Smooth muscle cell (in vitro differentiated cells): Measurements from ENCODE around the gene RELL1. TPM values are rescaled to one million over a fixed set of nuclear protein-coding genes. Genes with fewer than 3 reads are reported as not detected.

Experiments
- DNase-seq: peaks from one replicate; lab custom pipeline; 2025; ENCODE audit not compliant: unreplicated experiment; lab: John Stamatoyannopoulos, UW
- H2AFZ ChIP-seq: fragments of 200-600 bp; sonication (generic); 2 replicates; pipeline ENCODE4 v1.6.0; 2016; ENCODE audit warnings: antibody characterized with exemption, low read depth, mild to moderate bottlenecking
- H3F3A ChIP-seq: fragments of 200-600 bp; sonication (generic); 2 replicates; pipeline ENCODE4 v1.6.0; 2017; ENCODE audit warnings: antibody characterized with exemption, low read depth
- H3K27ac ChIP-seq: fragments of 200-600 bp; sonication (generic); 2 replicates; pipeline ENCODE4 v1.5.1; 2016; ENCODE audit warnings: low read depth, mild to moderate bottlenecking
- H3K27me3 ChIP-seq: fragments of 200-600 bp; sonication (generic); 2 replicates; pipeline ENCODE4 v1.6.1; 2016; ENCODE audit warnings: low read depth, mild to moderate bottlenecking
- H3K36me3 ChIP-seq: fragments of 200-600 bp; sonication (generic); 2 replicates; pipeline ENCODE4 v1.5.1; 2016; ENCODE audit warnings: low read depth
- H3K4me1 ChIP-seq: fragments of 200-600 bp; sonication (generic); 2 replicates; pipeline ENCODE4 v1.5.1; 2016; ENCODE audit warnings: low read depth
- H3K4me2 ChIP-seq: fragments of 200-600 bp; sonication (generic); 2 replicates; pipeline ENCODE4 v1.6.0; 2016; ENCODE audit warnings: mild to moderate bottlenecking
- H3K4me3 ChIP-seq: fragments of 200-600 bp; sonication (generic); 2 replicates; pipeline ENCODE4 v1.5.1; 2016; ENCODE audit warnings: mild to moderate bottlenecking
- H3K79me2 ChIP-seq: fragments of 200-600 bp; sonication (generic); 2 replicates; pipeline ENCODE4 v1.6.0; 2016; ENCODE audit warnings: low read depth, mild to moderate bottlenecking
- H3K9ac ChIP-seq: fragments of 200-600 bp; sonication (generic); 2 replicates; pipeline ENCODE4 v1.6.0; 2016; ENCODE audit warnings: low read depth
- H3K9me3 ChIP-seq: fragments of 200-600 bp; sonication (generic); replicated peaks from 2 replicates; pipeline ENCODE4 v1.5.1; 2016; ENCODE audit warnings: low read depth
- H4K20me1 ChIP-seq: fragments of 200-600 bp; sonication (generic); 2 replicates; pipeline ENCODE4 v1.6.0; 2016; ENCODE audit warnings: low read depth
- CTCF ChIP-seq: fragments of 200-600 bp; sonication (generic); IDR thresholded peaks from 2 replicates; pipeline ENCODE4 v1.5.1; 2017; ENCODE audit warnings: borderline replicate concordance, mild to moderate bottlenecking, antibody characterized with exemption; ENCODE audit not compliant: insufficient read depth, poor library complexity, severe bottlenecking
- WGBS: methylation state at CpG from one replicate; pipeline ENCODE4 v1.1.7; 2016; ENCODE audit warnings: low lambda C conversion rate; 5-methylcytosine and 5-hydroxymethylcytosine counted together
- polyA plus RNA-seq: library from polyadenylated mRNA; unstranded; fragments of >200 nt; fragmentation: Nextera tagmentation; extraction: Ambion mirVana; gene quantifications from 2 replicates; pipeline ENCODE4 v1.2.1, GENCODE V29; 2016
- total RNA-seq: library from RNA; depleted of rRNA; stranded (reverse); fragments of >200 nt; gene quantifications from 2 replicates; pipeline ENCODE4 v1.2.3, GENCODE V29; 2014

RELL1 gene
- total and polyA plus RNA-seq, 2 experiments from 2014 or later = 3.5 to 36.3 TPM

- no peaks in the 10 kb centered on the region for H3K79me2 ChIP-seq
- no peak overlapping the region for H3K9ac ChIP-seq
- no peaks in the 10 kb centered on the region for H3K4me1 ChIP-seq
- TF ChIP-seq CTCF = no peak
- no peaks in the 10 kb centered on the region for H3F3A ChIP-seq
- H4K20me1 ChIP-seq = no peaks in the 10 kb centered on the region
- DNase-seq = no peak
- no peak overlapping the region for H2AFZ ChIP-seq
- H3K27ac ChIP-seq = no peak overlapping the region
- no peaks in the 10 kb centered on the region for H3K36me3 ChIP-seq
- H3K4me2 ChIP-seq = no peak overlapping the region
- no peaks in the 10 kb centered on the region for H3K27me3 ChIP-seq
- no peaks in the 10 kb centered on the region for H3K9me3 ChIP-seq
- 94% methylated on average over 6 of the region's 6 CpGs for WGBS
- H3K4me3 ChIP-seq = no peak overlapping the region
Observed at GRCh38 chr4:37733240-37733867, 47.2 kb upstream of the RELL1 start.

GRCh38 chr4:37732526-37733186 is 46.5 kb upstream of the RELL1 start:
- Histone ChIP-seq H3K4me2 (no peak overlapping the region), H3K4me3 (no peak overlapping the region), H3K9me3 (no peaks in the 10 kb centered on the region), H4K20me1 (no peaks in the 10 kb centered on the region), H3K27me3 (no peaks in the 10 kb centered on the region), H3K36me3 (no peaks in the 10 kb centered on the region), H3F3A (no peaks in the 10 kb centered on the region), H2AFZ (no peak overlapping the region), H3K4me1 (no peaks in the 10 kb centered on the region), H3K9ac (no peak overlapping the region), H3K27ac (no peak overlapping the region), H3K79me2 (no peaks in the 10 kb centered on the region)
- no peak for TF ChIP-seq CTCF
- no peak for DNase-seq
- 95% methylated on average over 5 of the region's 5 CpGs for WGBS

DNA sequence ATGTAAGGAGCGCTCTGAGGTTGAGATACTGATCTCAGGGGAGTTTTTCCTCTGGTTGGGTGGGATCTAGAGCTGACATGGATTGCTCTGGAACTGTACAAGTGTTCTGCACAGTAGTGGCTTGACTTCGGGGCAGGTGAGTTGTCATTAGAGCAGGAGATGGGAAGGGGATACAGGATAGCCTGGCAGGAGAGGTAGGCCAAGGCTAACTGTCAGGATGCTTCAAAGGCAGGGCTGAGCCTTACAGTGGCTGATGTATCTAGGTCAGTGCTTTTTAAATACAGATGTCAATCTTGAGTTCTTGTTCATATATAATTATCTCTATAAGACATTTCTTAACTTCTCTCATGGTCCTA is 43.5 kb upstream of the RELL1 start:
- Histone ChIP-seq H3K36me3 (no peaks in the 10 kb centered on the region), H4K20me1 (no peaks in the 10 kb centered on the region), H3K9ac (no peak overlapping the region), H3K4me3 (no peak overlapping the region), H3K9me3 (no peaks in the 10 kb centered on the region), H3K27ac (no peak overlapping the region), H3K4me2 (no peak overlapping the region), H3K4me1 (no peaks in the 10 kb centered on the region), H3F3A (no peaks in the 10 kb centered on the region), H3K27me3 (no peaks in the 10 kb centered on the region), H3K79me2 (no peaks in the 10 kb centered on the region), H2AFZ (peak overlapping the region; percentile 11)
- no peak for TF ChIP-seq CTCF
- 84% methylated on average over 2 of the region's 2 CpGs for WGBS
- DNase-seq = no peak

- Histone ChIP-seq H3K4me3 (no peak overlapping the region), H3K4me1 (no peaks in the 10 kb centered on the region), H3K36me3 (no peaks in the 10 kb centered on the region), H3K4me2 (no peak overlapping the region), H3K9ac (no peak overlapping the region), H3K9me3 (no peaks in the 10 kb centered on the region), H3F3A (no peaks in the 10 kb centered on the region), H3K79me2 (no peaks in the 10 kb centered on the region), H3K27me3 (no peaks in the 10 kb centered on the region), H4K20me1 (no peaks in the 10 kb centered on the region), H3K27ac (no peak overlapping the region), H2AFZ (no peak overlapping the region)
- no peak for TF ChIP-seq CTCF
- DNase-seq = no peak
Observed at GRCh38 chr4:37728064-37728463, 41.9 kb upstream of the RELL1 start.
